AG04449 (cell line): ENCODE data around the gene MROH2A.

ENCODE experiments used
- CTCF ChIA-PET: fragments of 350-600 bp; formaldehyde crosslinking; extraction: SDS; loops from one replicate; lab custom pipeline; 2021; ENCODE audit warnings: antibody characterized with exemption; lab: Yijun Ruan, JAX
- POLR2A ChIA-PET: fragments of 400-600, 350-600 bp; formaldehyde crosslinking; extraction: SDS; loops from one replicate; lab custom pipeline; 2020; ENCODE audit warnings: antibody characterized with exemption, inconsistent platforms; lab: Yijun Ruan, JAX
- DNase-seq: peaks from one replicate; pipeline ENCODE4 v3.0.0-alpha.2; 2010; ENCODE audit warnings: low read depth, low spot score
- H3K4me3 ChIP-seq: 2 replicates; pipeline ENCODE4 v1.5.1; 2011; ENCODE audit warnings: low read depth, mild to moderate bottlenecking, control low read depth, low read length
- TF ChIP-seq, protein P1 (sequence below): IDR thresholded peaks from one replicate; pipeline ENCODE4 v1.5.1; 2011; ENCODE audit warnings: mild to moderate bottlenecking, moderate library complexity, low read length, control low read depth, inconsistent platforms; ENCODE audit not compliant: insufficient read depth; ENCODE audit errors: missing control alignments

MROH2A gene

DNA sequence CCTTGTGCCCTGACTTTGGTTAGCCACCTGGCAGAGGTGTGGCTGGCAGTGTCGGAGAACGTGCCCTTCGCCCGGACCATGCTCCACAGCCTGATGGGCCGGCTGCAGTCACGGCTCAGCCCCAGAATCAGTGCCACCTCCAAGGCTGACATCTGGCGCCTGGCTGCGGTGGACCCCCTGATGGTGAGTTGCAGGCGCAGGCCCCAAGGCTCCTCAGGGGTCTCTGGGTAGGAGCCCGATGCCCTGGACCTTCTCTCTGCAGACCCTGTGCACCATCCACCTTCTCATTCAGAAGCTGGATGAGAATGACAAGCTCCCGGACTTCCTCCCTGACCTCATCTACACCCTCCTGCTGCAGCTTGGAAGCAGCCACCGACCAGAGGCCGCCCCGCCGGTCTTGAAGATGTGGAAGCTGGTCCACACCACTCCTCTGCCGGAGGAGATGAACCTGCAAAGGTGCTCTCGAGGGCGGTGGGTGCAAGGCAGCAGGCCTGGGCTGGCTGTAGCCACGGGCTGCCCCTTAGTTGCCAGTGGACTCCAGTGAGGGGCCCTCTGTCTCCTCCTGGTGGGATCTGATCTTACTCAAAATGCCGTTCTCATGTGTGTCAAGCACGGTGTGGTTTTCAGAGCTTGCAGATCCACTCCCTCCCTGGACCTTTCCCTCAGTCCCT, 44.1 kb downstream of the MROH2A start:
- ChIA-PET POLR2A (no interaction called here), CTCF (no interaction called here)
- DNase-seq: no peak

DNA sequence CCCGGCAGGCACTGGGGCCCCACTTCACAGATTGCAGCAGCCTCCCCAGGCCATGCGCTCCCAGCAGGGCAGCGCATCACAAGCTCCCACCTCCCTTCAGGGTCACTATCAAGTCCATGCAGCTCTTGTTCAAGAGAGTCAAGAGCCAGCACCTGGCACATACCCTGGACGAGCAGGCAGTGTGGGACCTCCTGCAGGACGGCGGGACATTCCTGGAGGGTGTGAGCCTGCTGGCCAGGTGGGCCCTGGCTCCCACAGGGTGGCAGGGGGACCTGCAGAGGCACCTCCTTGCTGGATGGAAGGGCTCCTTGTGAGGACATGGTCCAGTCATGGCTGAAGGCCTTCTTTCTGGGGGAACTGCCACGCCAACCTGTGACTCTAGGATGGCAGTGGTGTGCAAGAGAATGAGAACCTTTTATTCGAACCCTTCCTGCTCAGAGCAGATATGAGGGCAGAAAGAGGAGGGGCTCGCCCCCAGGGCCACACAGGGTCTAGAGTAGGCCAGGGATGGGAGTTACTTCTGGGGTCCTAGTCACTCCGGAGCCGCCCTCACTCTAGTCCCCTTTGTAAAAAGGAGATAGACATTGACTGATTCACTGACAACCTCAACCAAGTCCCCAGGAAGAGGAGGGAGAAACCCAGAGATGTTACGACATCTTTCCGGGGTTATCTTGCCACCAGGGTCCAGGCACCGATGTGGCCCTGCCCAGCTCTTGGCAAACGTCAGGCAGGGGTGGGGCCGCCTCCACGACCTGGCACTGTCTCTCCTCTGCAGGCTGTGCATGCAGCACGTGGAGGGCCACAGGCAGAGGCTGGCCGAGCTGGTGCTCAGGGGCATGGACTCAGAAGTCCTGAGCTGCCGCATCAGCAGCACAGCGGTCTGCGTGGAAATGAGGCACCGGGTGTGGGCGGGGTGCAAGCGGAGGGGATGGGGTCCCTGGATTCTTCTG, 44.9 kb downstream of the MROH2A start:
- ChIA-PET CTCF (no interaction called here), POLR2A (no interaction called here)
- no peak overlapping the region for H3K4me3 ChIP-seq
- TF ChIP-seq, protein P1, sequence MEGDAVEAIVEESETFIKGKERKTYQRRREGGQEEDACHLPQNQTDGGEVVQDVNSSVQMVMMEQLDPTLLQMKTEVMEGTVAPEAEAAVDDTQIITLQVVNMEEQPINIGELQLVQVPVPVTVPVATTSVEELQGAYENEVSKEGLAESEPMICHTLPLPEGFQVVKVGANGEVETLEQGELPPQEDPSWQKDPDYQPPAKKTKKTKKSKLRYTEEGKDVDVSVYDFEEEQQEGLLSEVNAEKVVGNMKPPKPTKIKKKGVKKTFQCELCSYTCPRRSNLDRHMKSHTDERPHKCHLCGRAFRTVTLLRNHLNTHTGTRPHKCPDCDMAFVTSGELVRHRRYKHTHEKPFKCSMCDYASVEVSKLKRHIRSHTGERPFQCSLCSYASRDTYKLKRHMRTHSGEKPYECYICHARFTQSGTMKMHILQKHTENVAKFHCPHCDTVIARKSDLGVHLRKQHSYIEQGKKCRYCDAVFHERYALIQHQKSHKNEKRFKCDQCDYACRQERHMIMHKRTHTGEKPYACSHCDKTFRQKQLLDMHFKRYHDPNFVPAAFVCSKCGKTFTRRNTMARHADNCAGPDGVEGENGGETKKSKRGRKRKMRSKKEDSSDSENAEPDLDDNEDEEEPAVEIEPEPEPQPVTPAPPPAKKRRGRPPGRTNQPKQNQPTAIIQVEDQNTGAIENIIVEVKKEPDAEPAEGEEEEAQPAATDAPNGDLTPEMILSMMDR: no peak
- no peak for DNase-seq

More for the DNA sequence above, 44.1 kb downstream of the MROH2A start:
- TF ChIP-seq, protein P1: no peak
- no peak overlapping the region for H3K4me3 ChIP-seq

DNA sequence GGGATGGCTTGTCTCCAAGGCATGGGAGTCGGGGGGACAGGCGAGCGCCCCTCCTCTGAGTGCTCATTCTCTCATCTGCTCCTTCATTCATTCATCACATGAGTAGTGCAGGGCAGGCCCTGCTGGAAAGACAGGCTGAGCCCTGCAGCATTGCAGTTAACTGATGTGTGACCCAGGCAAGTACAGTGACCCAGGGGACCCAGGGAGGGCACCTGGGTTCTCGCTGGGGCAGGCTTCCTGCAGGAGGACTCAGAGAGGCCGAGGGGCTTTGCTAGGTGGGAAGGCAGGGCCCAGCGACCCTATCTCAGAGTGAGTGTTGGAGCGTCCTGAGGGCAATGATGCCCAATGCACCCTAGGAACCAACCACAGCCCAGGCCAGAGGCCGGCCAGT, 45.6 kb downstream of the MROH2A start:
- POLR2A ChIA-PET: no interaction called here
- CTCF ChIA-PET: no interaction called here
- TF ChIP-seq, protein P1: no peak
- H3K4me3 ChIP-seq: no peak overlapping the region
- no peak for DNase-seq

DNA sequence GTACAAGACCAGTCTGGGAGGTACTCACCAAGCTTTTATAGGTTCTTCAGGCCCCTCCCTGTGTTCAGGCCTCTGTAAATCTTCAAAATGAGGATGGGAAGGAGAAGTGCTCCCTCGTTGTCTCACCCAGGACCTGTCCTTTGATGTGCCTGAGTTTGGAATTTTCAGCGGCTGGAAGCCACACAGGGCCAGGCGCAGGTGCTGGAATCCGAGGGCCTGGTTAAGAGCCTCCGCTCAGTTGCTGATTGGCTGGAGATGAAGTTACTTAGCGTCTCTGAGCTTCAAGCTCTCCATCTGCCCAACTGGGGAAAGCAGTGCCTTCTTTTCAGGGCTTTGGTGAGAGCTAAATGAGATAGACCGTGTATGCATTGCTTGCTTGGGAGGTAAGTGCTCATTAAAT, 46.2 kb downstream of the MROH2A start:
- no peak for DNase-seq
- ChIA-PET POLR2A (no interaction called here), CTCF (no interaction called here)
- H3K4me3 ChIP-seq: no peak overlapping the region
- TF ChIP-seq, protein P1: no peak

DNA sequence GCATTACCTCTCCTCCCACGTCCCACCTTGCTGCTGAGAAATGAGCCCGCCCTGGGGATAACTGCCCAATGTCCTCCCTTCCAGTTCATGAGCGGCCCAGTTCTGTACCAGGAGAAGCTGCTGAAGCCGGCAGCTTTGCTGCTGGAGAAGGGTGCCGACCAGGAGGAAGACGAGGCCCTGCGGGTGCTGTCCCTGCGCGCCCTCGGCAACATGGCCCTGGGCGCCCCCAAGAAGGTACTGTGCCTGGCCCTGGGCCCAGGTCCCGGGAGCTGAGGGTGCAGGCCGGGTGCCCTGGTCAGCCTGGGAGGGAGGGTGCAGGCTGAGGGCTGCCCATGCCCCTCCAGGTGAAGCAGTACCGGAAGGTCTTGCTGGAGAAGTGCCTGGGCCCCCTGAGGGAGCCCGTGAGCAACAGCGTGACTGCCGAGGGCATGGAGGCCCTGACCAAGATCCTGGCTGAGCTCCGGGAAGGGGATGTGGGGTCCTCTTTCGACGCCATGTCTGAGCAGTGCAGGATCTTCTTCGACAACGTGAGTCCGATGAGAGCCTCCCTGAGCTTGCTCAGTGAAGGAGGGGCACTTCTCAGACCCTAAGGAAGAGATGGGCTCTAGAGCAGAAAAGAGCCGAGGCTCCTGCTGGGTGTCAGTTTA, 50.5 kb downstream of the MROH2A start:
- ChIA-PET CTCF (no interaction called here), POLR2A (no interaction called here)
- DNase-seq: no peak
- H3K4me3 ChIP-seq: no peak overlapping the region
- TF ChIP-seq, protein P1: no peak
